Neural progenitor cell (in vitro differentiated cells): ENCODE data around the gene ASIC3.

ENCODE experiments used
- EZH2 ChIP-seq: fragments of 200-600 bp; sonication (generic); IDR thresholded peaks from 2 replicates; pipeline ENCODE4 v1.6.1; 2017; ENCODE audit warnings: antibody characterized with exemption, mild to moderate bottlenecking, moderate library complexity
- EZH2phosphoT487 ChIP-seq: fragments of 200-600 bp; sonication (generic); IDR thresholded peaks from 2 replicates; pipeline ENCODE4 v1.6.1; 2017; ENCODE audit warnings: antibody characterized with exemption
- TF ChIP-seq, protein P1 (sequence below): fragments of 200-600 bp; sonication (generic); IDR thresholded peaks from 2 replicates; pipeline ENCODE4 v1.5.1; 2017; ENCODE audit warnings: antibody characterized with exemption, mild to moderate bottlenecking

DNA sequence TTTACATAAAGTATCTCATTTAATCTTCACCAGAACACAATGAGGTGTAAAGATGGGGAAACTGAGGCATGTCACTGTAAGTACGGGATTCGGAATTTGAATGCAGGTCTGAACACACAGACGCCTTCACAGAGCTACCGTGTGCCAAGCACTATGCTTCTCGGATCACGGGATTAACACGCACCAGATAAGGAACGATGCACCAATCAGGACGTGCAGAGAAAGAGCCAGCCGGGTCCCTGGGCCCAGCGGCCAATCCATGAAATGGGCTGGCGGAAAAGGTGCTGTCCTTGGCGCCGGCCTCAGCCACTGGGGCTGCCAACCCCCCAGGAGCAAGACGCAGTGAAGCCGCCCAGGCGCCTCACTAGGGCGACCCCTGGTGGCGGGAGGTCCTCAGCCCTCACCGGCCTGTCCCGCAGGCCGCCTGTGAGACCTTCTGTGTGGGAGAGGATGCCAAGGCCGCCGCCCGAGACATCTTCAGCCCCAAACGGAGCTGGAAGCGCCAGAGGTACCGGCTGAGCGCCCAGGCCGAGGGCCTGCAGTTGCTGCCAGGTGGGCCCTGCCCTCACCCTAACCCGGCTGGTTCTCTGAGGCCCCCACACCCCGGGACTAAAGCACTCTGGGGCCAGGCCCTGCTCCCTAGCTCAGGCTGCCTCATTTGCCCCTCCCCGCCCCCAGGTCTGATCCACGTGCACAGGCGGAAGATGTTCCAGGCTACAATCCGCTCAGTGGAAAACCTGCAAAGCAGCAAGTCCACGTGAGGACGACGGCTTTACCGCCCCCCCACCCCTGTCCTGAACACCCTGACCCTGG, 39.6 kb upstream of the ASIC3 start:
- TF ChIP-seq, protein P1, sequence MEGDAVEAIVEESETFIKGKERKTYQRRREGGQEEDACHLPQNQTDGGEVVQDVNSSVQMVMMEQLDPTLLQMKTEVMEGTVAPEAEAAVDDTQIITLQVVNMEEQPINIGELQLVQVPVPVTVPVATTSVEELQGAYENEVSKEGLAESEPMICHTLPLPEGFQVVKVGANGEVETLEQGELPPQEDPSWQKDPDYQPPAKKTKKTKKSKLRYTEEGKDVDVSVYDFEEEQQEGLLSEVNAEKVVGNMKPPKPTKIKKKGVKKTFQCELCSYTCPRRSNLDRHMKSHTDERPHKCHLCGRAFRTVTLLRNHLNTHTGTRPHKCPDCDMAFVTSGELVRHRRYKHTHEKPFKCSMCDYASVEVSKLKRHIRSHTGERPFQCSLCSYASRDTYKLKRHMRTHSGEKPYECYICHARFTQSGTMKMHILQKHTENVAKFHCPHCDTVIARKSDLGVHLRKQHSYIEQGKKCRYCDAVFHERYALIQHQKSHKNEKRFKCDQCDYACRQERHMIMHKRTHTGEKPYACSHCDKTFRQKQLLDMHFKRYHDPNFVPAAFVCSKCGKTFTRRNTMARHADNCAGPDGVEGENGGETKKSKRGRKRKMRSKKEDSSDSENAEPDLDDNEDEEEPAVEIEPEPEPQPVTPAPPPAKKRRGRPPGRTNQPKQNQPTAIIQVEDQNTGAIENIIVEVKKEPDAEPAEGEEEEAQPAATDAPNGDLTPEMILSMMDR = peak; percentile 83
- TF ChIP-seq EZH2 (no peak), EZH2phosphoT487 (no peak)
